Liver (tissue), 9 donors: ENCODE measurements around the gene MAT2A. TPM values are rescaled to one million over a fixed set of nuclear protein-coding genes. Genes with fewer than 3 reads are reported as not detected.

Source experiments
- DNase-seq: peaks from one replicate; pipeline ENCODE4 v3.0.0-alpha.2; 2017; ENCODE audit warnings: low spot score
- H3K27ac ChIP-seq, 2 donors: one replicate each; pipeline ENCODE4 v1.7.0; 2013; ENCODE audit warnings: inconsistent platforms in 2 of 2, low read length in 2 of 2, control low read depth in 1 of 2, low read depth in 1 of 2, mild to moderate bottlenecking in 1 of 2
- H3K27me3 ChIP-seq, 4 donors: one replicate each; pipeline versions ENCODE4 v1.6.1 to v1.7.0; 2013; ENCODE audit warnings: low read length in 3 of 4, inconsistent platforms in 1 of 4, mild to moderate bottlenecking in 1 of 4, moderate library complexity in 1 of 4; ENCODE audit not compliant: control insufficient read depth in 4 of 4, insufficient read depth in 4 of 4
- H3K36me3 ChIP-seq, 4 donors: one replicate each; pipeline versions ENCODE4 v1.6.1 to v1.7.0; 2013; ENCODE audit warnings: low read length in 3 of 4, mild to moderate bottlenecking in 3 of 4, low read depth in 1 of 4, moderate library complexity in 1 of 4; ENCODE audit not compliant: control insufficient read depth in 4 of 4, insufficient read depth in 3 of 4
- H3K4me1 ChIP-seq, 4 donors: one replicate each; pipeline versions ENCODE4 v1.6.1 to v1.7.0; 2013; ENCODE audit warnings: low read length in 3 of 4, mild to moderate bottlenecking in 3 of 4, moderate library complexity in 1 of 4; ENCODE audit not compliant: control insufficient read depth in 4 of 4, insufficient read depth in 4 of 4
- H3K4me3 ChIP-seq, 3 donors: one replicate each; pipeline versions ENCODE4 v1.6.1 to v1.7.0; 2013; ENCODE audit warnings: low read length in 3 of 3, control low read depth in 1 of 3, low read depth in 1 of 3, mild to moderate bottlenecking in 1 of 3
- H3K9ac ChIP-seq, 2 donors: one replicate each; pipeline ENCODE4 v1.7.0; 2013; ENCODE audit warnings: low read length in 2 of 2, mild to moderate bottlenecking in 2 of 2, moderate library complexity in 2 of 2, control low read depth in 1 of 2, low read depth in 1 of 2
- H3K9me3 ChIP-seq, 4 donors: one replicate each; pipeline versions ENCODE4 v1.6.1 to v1.7.0; 2013; ENCODE audit warnings: low read length in 3 of 4; ENCODE audit not compliant: control insufficient read depth in 4 of 4
- EGR1 ChIP-seq, 2 donors: IDR thresholded peaks; 2 replicates each; pipeline ENCODE4 v1.6.1; 2016 to 2018; ENCODE audit warnings: antibody characterized with exemption in 2 of 2, low read depth in 2 of 2
- FOXA2 ChIP-seq: IDR thresholded peaks from 2 replicates; pipeline ENCODE4 v1.6.1; 2016; ENCODE audit warnings: antibody characterized with exemption
- GABPA ChIP-seq, 2 donors: IDR thresholded peaks in 1 of 2; conservative IDR thresholded peaks in 1 of 2; 2 replicates each; pipeline ENCODE4 v1.6.1; 2016; ENCODE audit warnings: antibody characterized with exemption in 2 of 2, mild to moderate bottlenecking in 1 of 2, moderate library complexity in 1 of 2
- HNF4A ChIP-seq, 2 donors: conservative IDR thresholded peaks; 2 replicates each; pipeline ENCODE4 v1.6.1; 2016; ENCODE audit warnings: antibody characterized with exemption in 2 of 2, mild to moderate bottlenecking in 2 of 2
- JUND ChIP-seq, 2 donors: IDR thresholded peaks; 2 replicates each; pipeline ENCODE4 v1.6.1; 2016; ENCODE audit warnings: antibody characterized with exemption in 2 of 2
- MAX ChIP-seq: IDR thresholded peaks from 2 replicates; pipeline ENCODE4 v1.6.1; 2016; ENCODE audit warnings: antibody characterized with exemption
- NR2F2 ChIP-seq: IDR thresholded peaks from 2 replicates; pipeline ENCODE4 v1.6.1; 2016; ENCODE audit warnings: antibody characterized with exemption
- RAD21 ChIP-seq, 2 donors: IDR thresholded peaks; 2 replicates each; pipeline ENCODE4 v1.6.1; 2016; ENCODE audit warnings: antibody characterized with exemption in 2 of 2, mild to moderate bottlenecking in 2 of 2
- RXRA ChIP-seq, 2 donors: IDR thresholded peaks; 2 replicates each; pipeline ENCODE4 v1.6.1; 2017 to 2018; ENCODE audit warnings: antibody characterized with exemption in 2 of 2, mild to moderate bottlenecking in 1 of 2
- SP1 ChIP-seq: IDR thresholded peaks from 2 replicates; pipeline ENCODE4 v1.6.1; 2018; ENCODE audit warnings: antibody characterized with exemption, mild to moderate bottlenecking
- TAF1 ChIP-seq: conservative IDR thresholded peaks from 2 replicates; pipeline ENCODE4 v1.6.1; 2016; ENCODE audit warnings: antibody characterized with exemption, mild to moderate bottlenecking
- YY1 ChIP-seq: IDR thresholded peaks from 2 replicates; pipeline ENCODE4 v1.6.1; 2016; ENCODE audit warnings: antibody characterized with exemption, mild to moderate bottlenecking
- WGBS: extraction: QIAGEN DNeasy Blood & Tissue Kit; methylation state at CpG from one replicate; pipeline ENCODE4 v1.1.7; 2013; 5-methylcytosine and 5-hydroxymethylcytosine counted together
- polyA plus RNA-seq, 2 donors: library from polyadenylated mRNA; stranded (reverse) in 1 of 2; unstranded in 1 of 2; fragments of 200-250 nt in 1 of 2; fragments of >200 nt in 1 of 2; fragmentation: Nextera tagmentation in 1 of 2; extraction: Ambion mirVana in 1 of 2; gene quantifications; one replicate each; pipeline versions ENCODE4 v1.2.1 to v1.2.3, GENCODE V29; 2013 to 2015
- total RNA-seq, 2 donors: library from RNA; depleted of rRNA; stranded (reverse); fragments of >200 nt; gene quantifications; one replicate each; pipeline ENCODE4 v1.2.3, GENCODE V29; 2014
- TF ChIP-seq, protein P1 (sequence below): IDR thresholded peaks from 2 replicates; pipeline ENCODE4 v1.6.1; 2016; ENCODE audit warnings: antibody characterized with exemption, mild to moderate bottlenecking
- TF ChIP-seq, protein P2 (sequence below): IDR thresholded peaks from 2 replicates; pipeline ENCODE4 v1.6.1; 2016; ENCODE audit warnings: antibody characterized with exemption
- TF ChIP-seq, protein P3 (sequence below): fragments of 150-350 bp; IDR thresholded peaks from 2 replicates; pipeline ENCODE4 v1.5.1; 2017; ENCODE audit warnings: improper control_type of control experiment, low read depth, low read length; ENCODE audit not compliant: missing input control
- donor health status: healthy.
- donor health status: healthy.
- donor health status: healthy.
- donor health status: healthy.
- donor health status: healthy.

MAT2A gene
- total and polyA plus RNA-seq, 4 donors, result 48.3 to 104 (median 79.9) TPM

DNA sequence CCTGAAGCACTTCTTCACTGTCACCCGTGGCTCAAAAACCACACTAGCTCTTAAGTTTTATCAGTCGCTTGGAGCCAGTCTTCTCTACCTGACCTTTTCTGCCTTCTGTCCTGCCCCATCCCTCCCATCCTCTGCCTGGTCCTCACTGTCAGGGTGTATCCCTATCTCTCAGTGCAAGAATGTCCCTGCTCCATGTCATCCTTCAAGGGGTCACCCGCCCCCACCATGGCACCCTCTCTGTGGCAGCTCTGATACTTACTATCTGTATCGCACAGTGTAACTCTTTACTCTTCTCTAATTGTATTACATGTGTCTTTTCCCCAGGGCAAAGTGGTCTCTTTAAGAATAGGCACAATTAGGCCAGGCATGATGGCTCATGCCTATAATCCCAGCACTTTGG lies 49.7 kb downstream of the MAT2A start (continued):
- TF ChIP-seq, protein P1, sequence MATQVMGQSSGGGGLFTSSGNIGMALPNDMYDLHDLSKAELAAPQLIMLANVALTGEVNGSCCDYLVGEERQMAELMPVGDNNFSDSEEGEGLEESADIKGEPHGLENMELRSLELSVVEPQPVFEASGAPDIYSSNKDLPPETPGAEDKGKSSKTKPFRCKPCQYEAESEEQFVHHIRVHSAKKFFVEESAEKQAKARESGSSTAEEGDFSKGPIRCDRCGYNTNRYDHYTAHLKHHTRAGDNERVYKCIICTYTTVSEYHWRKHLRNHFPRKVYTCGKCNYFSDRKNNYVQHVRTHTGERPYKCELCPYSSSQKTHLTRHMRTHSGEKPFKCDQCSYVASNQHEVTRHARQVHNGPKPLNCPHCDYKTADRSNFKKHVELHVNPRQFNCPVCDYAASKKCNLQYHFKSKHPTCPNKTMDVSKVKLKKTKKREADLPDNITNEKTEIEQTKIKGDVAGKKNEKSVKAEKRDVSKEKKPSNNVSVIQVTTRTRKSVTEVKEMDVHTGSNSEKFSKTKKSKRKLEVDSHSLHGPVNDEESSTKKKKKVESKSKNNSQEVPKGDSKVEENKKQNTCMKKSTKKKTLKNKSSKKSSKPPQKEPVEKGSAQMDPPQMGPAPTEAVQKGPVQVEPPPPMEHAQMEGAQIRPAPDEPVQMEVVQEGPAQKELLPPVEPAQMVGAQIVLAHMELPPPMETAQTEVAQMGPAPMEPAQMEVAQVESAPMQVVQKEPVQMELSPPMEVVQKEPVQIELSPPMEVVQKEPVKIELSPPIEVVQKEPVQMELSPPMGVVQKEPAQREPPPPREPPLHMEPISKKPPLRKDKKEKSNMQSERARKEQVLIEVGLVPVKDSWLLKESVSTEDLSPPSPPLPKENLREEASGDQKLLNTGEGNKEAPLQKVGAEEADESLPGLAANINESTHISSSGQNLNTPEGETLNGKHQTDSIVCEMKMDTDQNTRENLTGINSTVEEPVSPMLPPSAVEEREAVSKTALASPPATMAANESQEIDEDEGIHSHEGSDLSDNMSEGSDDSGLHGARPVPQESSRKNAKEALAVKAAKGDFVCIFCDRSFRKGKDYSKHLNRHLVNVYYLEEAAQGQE, result no peak
- TF ChIP-seq NR2F2, result no peak

- no peak overlapping the region for H3K9ac ChIP-seq
- TF ChIP-seq YY1, result no peak
- peak overlapping the region; percentile 53 to 74 for H3K27ac ChIP-seq
- H3K9me3 ChIP-seq, result no peaks in the 10 kb centered on the region
- peaks cover 12 to 42% (median 26%) of the 10 kb centered on the region in 4 donors for H3K4me1 ChIP-seq
- DNase-seq, result no peak
- WGBS, result 88% methylated on average over 4 of the region's 4 CpGs
- H3K36me3 ChIP-seq, result no peaks in the 10 kb centered on the region
- H3K4me3 ChIP-seq, result no peak overlapping the region
- H3K27me3 ChIP-seq, result no peaks in the 10 kb centered on the region
These were observed 50.2 kb downstream of the MAT2A start for GRCh38 chr2:85589181-85589580.

GRCh38 chr2:85589982-85590791 lies 51.2 kb downstream of the MAT2A start:
- H3K27ac ChIP-seq, result peak overlapping the region; percentile 53 to 74
- H3K4me3 ChIP-seq, result no peak overlapping the region
- TF ChIP-seq RAD21 (IDR thresholded peaks at IDR 0.05) (peak in 1 of 2 donors; percentile 28), RXRA (IDR thresholded peaks at IDR 0.05) (peak in 1 of 2 donors; percentile 29), FOXA2 (peak; percentile 65), MAX (peak; percentile 26), SP1 (peak; percentile 53), EGR1 (IDR thresholded peaks at IDR 0.05; ENCODE audit: low read depth in 2 of 2) (no peak), HNF4A (conservative IDR thresholded peaks at IDR 0.05) (peak in 1 of 2 donors; percentile 13), YY1 (no peak), NR2F2 (peak; percentile 26)
- no peaks in the 10 kb centered on the region for H3K36me3 ChIP-seq
- no peaks in the 10 kb centered on the region for H3K27me3 ChIP-seq
- no peak overlapping the region for H3K9ac ChIP-seq
- no peak for DNase-seq
- peaks cover 10 to 40% (median 27%) of the 10 kb centered on the region in 4 donors for H3K4me1 ChIP-seq
- H3K9me3 ChIP-seq, result no peaks in the 10 kb centered on the region
- 34% methylated on average over 7 of the region's 7 CpGs for WGBS

DNA sequence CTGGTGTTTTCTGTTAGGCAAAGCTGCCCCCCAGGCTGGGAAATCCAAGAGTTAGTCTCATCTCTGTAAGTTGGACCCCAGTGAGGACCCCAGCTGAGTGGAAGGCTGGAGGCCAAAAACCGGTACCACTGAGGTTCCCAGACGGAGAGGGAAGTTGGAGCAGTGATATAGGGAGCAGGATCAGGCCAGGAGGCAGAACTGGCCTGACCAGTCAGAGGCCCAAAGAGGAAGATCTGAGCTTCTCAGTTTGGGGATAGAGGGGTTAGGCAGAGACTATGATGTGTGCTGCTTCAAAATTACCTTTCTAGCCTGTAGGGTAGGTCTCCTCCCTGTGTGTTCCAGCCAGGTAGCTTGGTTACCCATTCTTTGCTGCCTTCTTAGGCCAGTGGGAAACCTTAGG lies 52.0 kb downstream of the MAT2A start:
- WGBS, result 84% methylated on average over 2 of the region's 2 CpGs
- DNase-seq, result no peak
- no peaks in the 10 kb centered on the region for H3K9me3 ChIP-seq
- H3K4me3 ChIP-seq, result no peak overlapping the region
- H3K27me3 ChIP-seq, result no peaks in the 10 kb centered on the region
- peak overlapping the region; percentile 21 to 74 for H3K27ac ChIP-seq
- peaks cover 5 to 37% (median 20%) of the 10 kb centered on the region in 4 donors for H3K4me1 ChIP-seq
- no peaks in the 10 kb centered on the region for H3K36me3 ChIP-seq
- peak overlapping the region in 1 of 2 donors; percentile 24 for H3K9ac ChIP-seq
- TF ChIP-seq GABPA (IDR thresholded peaks at IDR 0.05 in 1 of 2, conservative IDR thresholded peaks at IDR 0.05 in 1 of 2), result no peak
- no peak for TF ChIP-seq HNF4A (conservative IDR thresholded peaks at IDR 0.05)
- TF ChIP-seq, protein P2, sequence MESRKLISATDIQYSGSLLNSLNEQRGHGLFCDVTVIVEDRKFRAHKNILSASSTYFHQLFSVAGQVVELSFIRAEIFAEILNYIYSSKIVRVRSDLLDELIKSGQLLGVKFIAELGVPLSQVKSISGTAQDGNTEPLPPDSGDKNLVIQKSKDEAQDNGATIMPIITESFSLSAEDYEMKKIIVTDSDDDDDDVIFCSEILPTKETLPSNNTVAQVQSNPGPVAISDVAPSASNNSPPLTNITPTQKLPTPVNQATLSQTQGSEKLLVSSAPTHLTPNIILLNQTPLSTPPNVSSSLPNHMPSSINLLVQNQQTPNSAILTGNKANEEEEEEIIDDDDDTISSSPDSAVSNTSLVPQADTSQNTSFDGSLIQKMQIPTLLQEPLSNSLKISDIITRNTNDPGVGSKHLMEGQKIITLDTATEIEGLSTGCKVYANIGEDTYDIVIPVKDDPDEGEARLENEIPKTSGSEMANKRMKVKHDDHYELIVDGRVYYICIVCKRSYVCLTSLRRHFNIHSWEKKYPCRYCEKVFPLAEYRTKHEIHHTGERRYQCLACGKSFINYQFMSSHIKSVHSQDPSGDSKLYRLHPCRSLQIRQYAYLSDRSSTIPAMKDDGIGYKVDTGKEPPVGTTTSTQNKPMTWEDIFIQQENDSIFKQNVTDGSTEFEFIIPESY, result no peak
- TF ChIP-seq JUND (IDR thresholded peaks at IDR 0.05), result no peak
- no peak for TF ChIP-seq TAF1
- TF ChIP-seq MAX, result no peak
- TF ChIP-seq, protein P3, sequence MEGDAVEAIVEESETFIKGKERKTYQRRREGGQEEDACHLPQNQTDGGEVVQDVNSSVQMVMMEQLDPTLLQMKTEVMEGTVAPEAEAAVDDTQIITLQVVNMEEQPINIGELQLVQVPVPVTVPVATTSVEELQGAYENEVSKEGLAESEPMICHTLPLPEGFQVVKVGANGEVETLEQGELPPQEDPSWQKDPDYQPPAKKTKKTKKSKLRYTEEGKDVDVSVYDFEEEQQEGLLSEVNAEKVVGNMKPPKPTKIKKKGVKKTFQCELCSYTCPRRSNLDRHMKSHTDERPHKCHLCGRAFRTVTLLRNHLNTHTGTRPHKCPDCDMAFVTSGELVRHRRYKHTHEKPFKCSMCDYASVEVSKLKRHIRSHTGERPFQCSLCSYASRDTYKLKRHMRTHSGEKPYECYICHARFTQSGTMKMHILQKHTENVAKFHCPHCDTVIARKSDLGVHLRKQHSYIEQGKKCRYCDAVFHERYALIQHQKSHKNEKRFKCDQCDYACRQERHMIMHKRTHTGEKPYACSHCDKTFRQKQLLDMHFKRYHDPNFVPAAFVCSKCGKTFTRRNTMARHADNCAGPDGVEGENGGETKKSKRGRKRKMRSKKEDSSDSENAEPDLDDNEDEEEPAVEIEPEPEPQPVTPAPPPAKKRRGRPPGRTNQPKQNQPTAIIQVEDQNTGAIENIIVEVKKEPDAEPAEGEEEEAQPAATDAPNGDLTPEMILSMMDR, result no peak
- TF ChIP-seq RXRA (IDR thresholded peaks at IDR 0.05), result no peak
